C4-2B (cell line): Measurements from ENCODE around the gene RNF144A.

ENCODE experiments used
- ZFX ChIP-seq: fragments of 450-650 bp; IDR thresholded peaks from 2 replicates; pipeline ENCODE4 v1.6.1; 2017
- TF ChIP-seq, protein P1 (sequence below): fragments of 450-650 bp; conservative IDR thresholded peaks from 2 replicates; pipeline ENCODE4 v1.5.1; 2017; ENCODE audit warnings: mild to moderate bottlenecking

DNA sequence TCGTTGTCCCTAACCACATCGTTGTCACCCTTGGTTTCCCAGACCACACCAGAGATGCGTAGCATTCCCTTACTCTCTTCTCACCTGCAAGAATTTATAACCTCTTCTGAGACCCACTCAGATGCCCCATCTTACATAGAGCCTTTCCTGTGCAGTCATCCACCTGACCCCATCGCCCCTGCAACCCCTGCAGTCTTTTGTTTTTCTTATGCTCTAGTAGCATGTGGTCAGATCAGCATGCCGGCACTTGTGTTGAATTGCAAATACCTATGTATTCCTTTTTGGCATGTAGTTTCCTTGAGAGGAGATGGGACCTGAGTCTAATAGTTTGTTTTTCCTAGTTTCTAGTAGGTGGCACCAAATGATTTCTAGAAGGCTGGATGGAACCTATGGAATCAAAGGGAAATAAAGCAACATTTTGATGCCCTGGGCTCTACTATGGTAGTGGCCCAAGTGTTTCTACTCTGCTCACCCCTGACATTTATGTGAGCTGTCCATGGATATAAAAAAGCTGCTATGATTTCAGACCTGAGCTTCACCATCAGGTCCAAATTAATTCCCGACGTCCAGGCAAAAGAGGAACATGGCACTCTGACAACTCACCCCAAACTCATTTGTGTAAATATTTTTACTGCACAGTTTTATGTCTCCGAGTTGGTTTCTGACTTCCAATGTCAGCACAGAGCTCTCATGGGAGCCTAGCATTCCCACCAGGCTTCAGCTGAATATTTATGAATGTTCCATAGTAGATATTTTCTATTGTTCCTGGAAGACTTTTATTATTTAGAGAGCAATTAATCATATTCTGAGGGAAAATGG is 143.6 kb downstream of the RNF144A start:
- TF ChIP-seq, protein P1, sequence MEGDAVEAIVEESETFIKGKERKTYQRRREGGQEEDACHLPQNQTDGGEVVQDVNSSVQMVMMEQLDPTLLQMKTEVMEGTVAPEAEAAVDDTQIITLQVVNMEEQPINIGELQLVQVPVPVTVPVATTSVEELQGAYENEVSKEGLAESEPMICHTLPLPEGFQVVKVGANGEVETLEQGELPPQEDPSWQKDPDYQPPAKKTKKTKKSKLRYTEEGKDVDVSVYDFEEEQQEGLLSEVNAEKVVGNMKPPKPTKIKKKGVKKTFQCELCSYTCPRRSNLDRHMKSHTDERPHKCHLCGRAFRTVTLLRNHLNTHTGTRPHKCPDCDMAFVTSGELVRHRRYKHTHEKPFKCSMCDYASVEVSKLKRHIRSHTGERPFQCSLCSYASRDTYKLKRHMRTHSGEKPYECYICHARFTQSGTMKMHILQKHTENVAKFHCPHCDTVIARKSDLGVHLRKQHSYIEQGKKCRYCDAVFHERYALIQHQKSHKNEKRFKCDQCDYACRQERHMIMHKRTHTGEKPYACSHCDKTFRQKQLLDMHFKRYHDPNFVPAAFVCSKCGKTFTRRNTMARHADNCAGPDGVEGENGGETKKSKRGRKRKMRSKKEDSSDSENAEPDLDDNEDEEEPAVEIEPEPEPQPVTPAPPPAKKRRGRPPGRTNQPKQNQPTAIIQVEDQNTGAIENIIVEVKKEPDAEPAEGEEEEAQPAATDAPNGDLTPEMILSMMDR, result no peak
- TF ChIP-seq ZFX, result no peak
